ENCODE measurements around the gene SCAMP2. TPM values are rescaled to one million over a fixed set of nuclear protein-coding genes. Genes with fewer than 3 reads are reported as not detected.

The SCAMP2 gene
- total RNA-seq, 1 donor from 2014 or later, result 38.8 TPM

- peak; percentile 63 for DNase-seq
- intact Hi-C loops (cut with DNase I), result no loop called here
- peak; percentile 52 for ATAC-seq (ENCODE audit: poor library complexity)
These were observed 60.6 kb downstream of the SCAMP2 start, which contains the start of gene LMAN1L for GRCh38 chr15:74812533-74812932. Gene LMAN1L, plus strand, starts transcription at chr15:74812835. Its CDS starts 20 bp downstream, at chr15:74812855.

GRCh38 chr15:74809956-74810355 lies 63.2 kb downstream of the SCAMP2 start:
- ATAC-seq (ENCODE audit: poor library complexity), result no peak
- intact Hi-C loops (cut with DNase I), result no loop called here
- DNase-seq, result no peak

GRCh38 chr15:74809242-74809641 lies 63.9 kb downstream of the SCAMP2 start:
- ATAC-seq (ENCODE audit: poor library complexity), result no peak
- DNase-seq, result no peak
- intact Hi-C loops (cut with DNase I), result no loop called here

GRCh38 chr15:74808840-74809229 lies 64.3 kb downstream of the SCAMP2 start:
- DNase-seq (no peak), ATAC-seq (ENCODE audit: poor library complexity) (no peak)
- intact Hi-C loops (cut with DNase I), result no loop called here

- peak; percentile 69 for ATAC-seq (ENCODE audit: poor library complexity)
These were observed 64.9 kb downstream of the SCAMP2 start for GRCh38 chr15:74808078-74808839.

GRCh38 chr15:74807282-74807681 lies 65.9 kb downstream of the SCAMP2 start:
- ATAC-seq (ENCODE audit: poor library complexity) (no peak), DNase-seq (no peak)
- intact Hi-C loops (cut with DNase I), result no loop called here

More at GRCh38 chr15:74808078-74808839, 64.9 kb downstream of the SCAMP2 start:
- peak; percentile 64 for DNase-seq
- intact Hi-C loops (cut with DNase I), result no loop called here

- intact Hi-C loops (cut with DNase I), result no loop called here
- no peak for ATAC-seq (ENCODE audit: poor library complexity)
These were observed 68.2 kb downstream of the SCAMP2 start for GRCh38 chr15:74804935-74805334.

GRCh38 chr15:74802862-74803447 lies 70.2 kb downstream of the SCAMP2 start:
- ATAC-seq (ENCODE audit: poor library complexity), result no peak
- no peak for DNase-seq
- intact Hi-C loops (cut with DNase I), result no loop called here

More at GRCh38 chr15:74804935-74805334, 68.2 kb downstream of the SCAMP2 start:
- no peak for DNase-seq

GRCh38 chr15:74802290-74802689 lies 70.9 kb downstream of the SCAMP2 start:
- DNase-seq (no peak), ATAC-seq (ENCODE audit: poor library complexity) (no peak)
- intact Hi-C loops (cut with DNase I), result no loop called here

- no peak for ATAC-seq (ENCODE audit: poor library complexity)
- intact Hi-C loops (cut with DNase I), result no loop called here
- no peak for DNase-seq
These were observed 71.7 kb downstream of the SCAMP2 start for GRCh38 chr15:74801311-74801997.

- intact Hi-C loops (cut with DNase I), result no loop called here
- DNase-seq (no peak), ATAC-seq (ENCODE audit: poor library complexity) (no peak)
These were observed 72.5 kb downstream of the SCAMP2 start for GRCh38 chr15:74800559-74801094.

GRCh38 chr15:74799856-74800558 lies 73.2 kb downstream of the SCAMP2 start:
- DNase-seq (peak; percentile 89), ATAC-seq (ENCODE audit: poor library complexity) (peak; percentile 86)
- intact Hi-C loops (cut with DNase I), result no loop called here

GRCh38 chr15:74799255-74799855 lies 73.8 kb downstream of the SCAMP2 start:
- no peak for DNase-seq
- intact Hi-C loops (cut with DNase I), result no loop called here
- no peak for ATAC-seq (ENCODE audit: poor library complexity)

GRCh38 chr15:74798388-74799254 lies 74.5 kb downstream of the SCAMP2 start:
- intact Hi-C loops (cut with DNase I), result no loop called here
- DNase-seq (peak; percentile 75), ATAC-seq (ENCODE audit: poor library complexity) (peak; percentile 77)

GRCh38 chr15:74795966-74796625 lies 77.1 kb downstream of the SCAMP2 start:
- no peak for ATAC-seq (ENCODE audit: poor library complexity)
- no peak for DNase-seq
- intact Hi-C loops (cut with DNase I), result no loop called here

GRCh38 chr15:74794970-74795349 lies 78.2 kb downstream of the SCAMP2 start:
- intact Hi-C loops (cut with DNase I), result no loop called here
- no peak for DNase-seq
- no peak for ATAC-seq (ENCODE audit: poor library complexity)
